Type B pancreatic cell (in vitro differentiated cells): ENCODE data around the gene GRK5. TPM values are rescaled to one million over a fixed set of nuclear protein-coding genes. Genes with fewer than 3 reads are reported as not detected.

ENCODE experiments used
- DNase-seq: peaks from one replicate; pipeline ENCODE4 v3.0.0; 2021; ENCODE audit warnings: mixed read lengths; ENCODE audit not compliant: unreplicated experiment; ENCODE audit errors: extremely low spot score
- H3K27ac Mint-ChIP-seq: 2 replicates; pipeline ENCODE4 v1.8.0; 2021; ENCODE audit warnings: mild to moderate bottlenecking, mixed read lengths
- H3K27me3 Mint-ChIP-seq: 2 replicates; pipeline ENCODE4 v1.8.0; 2021; ENCODE audit warnings: mixed read lengths
- H3K36me3 Mint-ChIP-seq: 2 replicates; pipeline ENCODE4 v1.8.0; 2021; ENCODE audit warnings: mixed read lengths
- H3K4me1 Mint-ChIP-seq: one replicate; pipeline ENCODE4 v1.8.0; 2021; ENCODE audit warnings: mixed read lengths; ENCODE audit not compliant: unreplicated experiment
- H3K4me3 Mint-ChIP-seq: 2 replicates; pipeline ENCODE4 v1.8.0; 2021; ENCODE audit warnings: mild to moderate bottlenecking, mixed read lengths
- H3K9me3 Mint-ChIP-seq: 2 replicates; pipeline ENCODE4 v1.8.0; 2021; ENCODE audit warnings: mixed read lengths
- CTCF ChIP-seq: fragments of 200-600 bp; sonication (generic); conservative IDR thresholded peaks from 2 replicates; pipeline ENCODE4 v1.5.0; 2021; ENCODE audit warnings: antibody characterized with exemption, mild to moderate bottlenecking
- total RNA-seq: library from RNA; stranded (reverse); gene quantifications from 2 replicates; pipeline ENCODE4 v1.2.1, GENCODE V29; 2021; ENCODE audit warnings: low replicate concordance

Gene GRK5
- total RNA-seq, 1 donor from 2014 or later: 24.8 TPM

- H3K27ac Mint-ChIP-seq: no peak overlapping the region
- H3K27me3 Mint-ChIP-seq: no peaks in the 10 kb centered on the region
- H3K9me3 Mint-ChIP-seq: peaks cover 6% of the 10 kb centered on the region
- H3K4me1 Mint-ChIP-seq: peaks cover 35% of the 10 kb centered on the region
- no peak overlapping the region for H3K4me3 Mint-ChIP-seq
- no peak for TF ChIP-seq CTCF
- no peaks in the 10 kb centered on the region for H3K36me3 Mint-ChIP-seq
- no peak for DNase-seq
These were observed 101.4 kb downstream of the GRK5 start for GRCh38 chr10:119308551-119309422.

- TF ChIP-seq CTCF: no peak
- H3K27me3 Mint-ChIP-seq: no peaks in the 10 kb centered on the region
- H3K4me1 Mint-ChIP-seq: peaks cover 35% of the 10 kb centered on the region
- DNase-seq: no peak
- H3K4me3 Mint-ChIP-seq: no peak overlapping the region
- H3K36me3 Mint-ChIP-seq: no peaks in the 10 kb centered on the region
- H3K27ac Mint-ChIP-seq: no peak overlapping the region
- peaks cover 6% of the 10 kb centered on the region for H3K9me3 Mint-ChIP-seq
These were observed 102.0 kb downstream of the GRK5 start for GRCh38 chr10:119309423-119309770.

- H3K9me3 Mint-ChIP-seq: peaks cover 6% of the 10 kb centered on the region
- no peaks in the 10 kb centered on the region for H3K27me3 Mint-ChIP-seq
- TF ChIP-seq CTCF: no peak
- no peak overlapping the region for H3K27ac Mint-ChIP-seq
- no peak overlapping the region for H3K4me3 Mint-ChIP-seq
- H3K36me3 Mint-ChIP-seq: no peaks in the 10 kb centered on the region
- H3K4me1 Mint-ChIP-seq: peaks cover 35% of the 10 kb centered on the region
- DNase-seq: no peak
These were observed 103.4 kb downstream of the GRK5 start for GRCh38 chr10:119310806-119311205.

- TF ChIP-seq CTCF: no peak
- Mint-ChIP-seq H3K4me3 (no peak overlapping the region), H3K4me1 (peaks cover 36% of the 10 kb centered on the region), H3K36me3 (no peaks in the 10 kb centered on the region), H3K27me3 (no peaks in the 10 kb centered on the region), H3K9me3 (peaks cover 11% of the 10 kb centered on the region), H3K27ac (no peak overlapping the region)
- no peak for DNase-seq
These were observed 104.9 kb downstream of the GRK5 start for GRCh38 chr10:119312241-119312640.

GRCh38 chr10:119313024-119313423 lies 105.7 kb downstream of the GRK5 start:
- Mint-ChIP-seq H3K9me3 (peaks cover 11% of the 10 kb centered on the region), H3K27ac (no peak overlapping the region), H3K36me3 (no peaks in the 10 kb centered on the region), H3K4me1 (peaks cover 43% of the 10 kb centered on the region), H3K27me3 (no peaks in the 10 kb centered on the region), H3K4me3 (no peak overlapping the region)
- DNase-seq: no peak
- no peak for TF ChIP-seq CTCF
